GM21515 (cell line): Measurements from ENCODE around the gene OR2H1.
"Not testable (repeated sequence)": the region's sequence is repeated elsewhere in the genome, so short reads cannot be mapped to it uniquely, and the experiment has no call there.

Experiments
- ATAC-seq: cut with Tn5 transposase; IDR thresholded peaks from one replicate; pipeline ENCODE4 v1.9.1; 2021; ENCODE audit not compliant: unreplicated experiment

The OR2H1 gene

GRCh38 chr6:29456971-29457370 lies at the start of gene OR2H1, which contains the start of gene OR11A1:
Gene OR2H1 (plus strand): TSS chr6:29457155. CDS start chr6:29461770, 4,615 bp downstream.
Gene OR11A1 (minus strand): TSS chr6:29457071. CDS start chr6:29427641, 29,430 bp downstream.
- ATAC-seq, result no peak

GRCh38 chr6:29414588-29414987 lies 42.4 kb upstream of the OR2H1 start, which contains the start of gene OR12D1:
Gene OR12D1 (plus strand): TSS chr6:29414928.
- ATAC-seq, result no peak

- no peak for ATAC-seq
Observed at GRCh38 chr6:29419516-29419915, 37.4 kb upstream of the OR2H1 start.

DNA sequence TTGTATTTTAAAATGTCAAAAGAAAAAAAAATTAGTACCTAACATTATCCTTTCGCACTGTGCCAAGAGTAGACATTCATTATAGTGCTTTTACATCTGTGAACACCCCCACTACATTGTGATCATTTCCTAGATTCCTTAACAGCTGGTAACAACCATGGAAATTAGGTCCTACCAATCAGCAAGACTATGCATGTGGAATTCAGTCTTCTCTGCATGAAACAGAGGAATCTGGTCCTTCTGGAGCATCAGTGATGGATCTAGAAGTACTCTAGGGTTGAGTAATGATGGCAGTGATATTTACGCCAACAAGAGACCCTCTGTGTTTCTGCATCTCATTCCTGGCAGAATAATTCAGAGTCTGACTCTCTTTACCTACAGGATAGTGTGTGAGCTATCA lies 32.8 kb upstream of the OR2H1 start:
- ATAC-seq, result no peak

DNA sequence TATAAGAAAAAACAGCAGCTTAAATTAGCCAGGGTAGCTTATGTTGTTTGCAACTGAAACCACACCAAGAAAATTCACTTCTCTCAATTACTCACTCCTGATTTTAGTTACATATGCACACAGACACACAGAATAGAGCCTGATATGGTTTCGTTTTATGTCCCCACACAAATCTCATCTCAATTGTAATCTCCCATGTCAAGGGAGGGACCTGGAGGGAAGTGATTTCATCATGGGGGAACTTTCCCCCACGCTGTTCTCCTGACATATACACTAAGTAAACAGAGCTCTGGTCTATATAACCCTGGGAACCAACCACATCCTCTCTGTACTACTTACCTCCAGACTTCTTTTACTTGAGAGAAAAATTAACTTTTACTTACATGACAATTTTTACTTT lies 32.4 kb upstream of the OR2H1 start:
- ATAC-seq, result no peak

DNA sequence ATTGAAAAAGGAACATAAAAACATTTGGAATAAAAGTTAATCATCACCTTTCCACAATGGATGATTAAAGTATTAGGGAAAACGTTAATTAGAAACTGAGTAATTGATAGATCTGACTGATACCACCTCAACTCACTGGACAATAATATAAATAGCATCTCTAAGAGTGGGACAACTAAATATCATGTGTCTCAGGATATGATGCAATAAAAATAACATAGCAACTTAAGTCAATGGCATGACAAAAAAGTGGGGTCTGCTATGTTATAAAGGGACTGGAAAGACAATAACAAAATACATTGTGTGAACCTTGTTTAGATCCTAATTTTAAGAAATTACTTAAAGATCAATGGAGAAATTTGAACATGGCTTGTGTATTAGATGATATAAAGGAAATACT lies 31.9 kb upstream of the OR2H1 start:
- no peak for ATAC-seq

DNA sequence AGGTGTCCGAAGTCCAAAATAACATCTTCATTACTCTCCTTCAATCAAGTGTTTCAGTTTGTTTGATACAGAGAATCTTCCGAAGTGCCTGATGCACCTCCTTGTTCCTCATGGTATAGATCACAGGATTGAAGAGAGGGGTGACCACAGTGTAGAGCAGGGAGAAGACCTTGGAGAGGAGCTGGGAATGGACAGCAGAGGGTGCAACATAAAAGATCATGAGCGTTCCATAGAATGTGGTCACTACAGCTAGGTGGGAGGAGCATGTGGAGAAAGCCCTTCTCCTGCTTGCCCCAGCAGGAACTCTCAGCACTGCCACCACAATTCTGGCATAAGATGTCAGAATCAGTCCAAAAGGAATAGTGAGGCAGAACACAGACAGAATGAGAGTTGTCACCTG lies 30.3 kb upstream of the OR2H1 start:
- ATAC-seq, result no peak

DNA sequence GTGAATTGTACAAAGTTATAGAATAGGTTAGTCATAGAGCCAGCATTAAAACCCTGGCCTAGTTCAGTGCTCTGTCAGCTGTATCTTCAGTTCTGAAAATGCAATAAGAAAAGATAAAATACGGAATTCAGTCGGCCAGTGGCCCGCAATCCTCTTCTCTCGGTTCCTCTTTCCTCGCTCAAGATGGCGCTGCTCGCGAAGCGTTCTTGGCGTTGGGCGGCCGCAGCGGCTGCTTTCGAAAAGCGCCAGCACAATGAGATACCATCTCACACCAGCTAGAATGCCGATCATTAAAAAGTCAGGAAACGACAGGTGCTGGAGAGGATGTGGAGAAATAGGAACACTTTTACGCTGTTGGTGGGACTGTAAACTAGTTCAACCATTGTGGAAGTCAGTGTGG lies 20.2 kb upstream of the OR2H1 start:
- not testable (repeated sequence) for ATAC-seq

GRCh38 chr6:29439006-29439405 lies 17.9 kb upstream of the OR2H1 start, which contains the start of gene OR10C1:
Gene OR10C1 (plus strand): TSS chr6:29439306. CDS start chr6:29440016, 710 bp downstream.
- ATAC-seq, result no peak

- no peak for ATAC-seq
Observed at GRCh38 chr6:29442719-29443118, 14.2 kb upstream of the OR2H1 start.

- ATAC-seq, result not testable (repeated sequence)
Observed at GRCh38 chr6:29444031-29444430, 12.9 kb upstream of the OR2H1 start.

DNA sequence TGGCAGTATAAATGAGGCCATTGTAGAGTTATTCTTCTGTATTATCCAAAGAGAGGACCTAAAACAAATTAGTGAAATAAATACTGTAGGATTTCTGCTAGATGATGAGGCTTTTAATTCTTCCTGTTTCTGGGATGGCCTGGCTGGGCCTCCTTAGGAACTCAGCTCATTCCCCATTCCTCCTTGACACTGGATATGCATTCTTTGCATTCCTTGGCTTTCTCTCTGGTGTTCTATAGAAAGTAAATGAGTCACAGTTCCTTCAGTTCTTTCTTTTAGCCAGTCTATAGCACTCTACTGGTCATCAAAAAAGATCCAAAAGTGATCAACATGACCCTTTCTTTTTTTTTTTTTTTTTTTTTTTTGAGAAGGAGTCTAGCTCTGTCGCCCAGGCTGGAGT lies 9.3 kb upstream of the OR2H1 start:
- ATAC-seq, result no peak

DNA sequence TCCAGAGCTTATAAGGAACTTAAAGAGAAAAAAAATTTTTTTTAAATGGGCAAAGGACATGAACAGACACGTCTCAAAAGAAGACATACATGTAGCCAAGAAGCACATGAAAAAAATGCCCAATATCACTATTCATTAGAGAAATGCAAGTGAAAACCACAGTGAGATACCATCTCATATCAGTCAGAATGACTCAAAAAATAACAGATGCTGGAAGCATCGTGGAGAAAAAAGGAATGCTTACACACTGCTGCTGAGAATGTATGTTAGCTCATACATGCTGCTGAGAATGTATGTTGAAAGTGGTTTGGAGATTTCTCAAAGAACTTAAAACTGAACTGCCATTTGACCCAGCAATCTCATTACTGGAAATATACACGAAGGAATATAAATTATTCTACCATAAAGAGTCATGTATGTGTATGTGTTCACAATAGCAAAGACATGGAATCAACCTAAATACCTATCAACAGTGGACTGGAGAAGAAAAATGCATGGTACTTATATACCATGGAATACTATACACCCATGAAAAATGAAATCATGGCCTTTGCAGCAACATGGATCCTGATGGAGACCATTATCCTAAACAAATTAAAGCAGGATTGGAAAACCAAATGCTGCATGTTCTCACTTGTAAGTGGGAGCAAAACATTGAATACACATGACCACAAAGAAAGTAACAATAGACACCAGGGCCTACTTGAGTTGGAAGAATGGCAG lies 5.3 kb upstream of the OR2H1 start:
- no peak for ATAC-seq

- no peak for ATAC-seq
Observed at GRCh38 chr6:29461021-29461814, 4.3 kb downstream of the OR2H1 start.

DNA sequence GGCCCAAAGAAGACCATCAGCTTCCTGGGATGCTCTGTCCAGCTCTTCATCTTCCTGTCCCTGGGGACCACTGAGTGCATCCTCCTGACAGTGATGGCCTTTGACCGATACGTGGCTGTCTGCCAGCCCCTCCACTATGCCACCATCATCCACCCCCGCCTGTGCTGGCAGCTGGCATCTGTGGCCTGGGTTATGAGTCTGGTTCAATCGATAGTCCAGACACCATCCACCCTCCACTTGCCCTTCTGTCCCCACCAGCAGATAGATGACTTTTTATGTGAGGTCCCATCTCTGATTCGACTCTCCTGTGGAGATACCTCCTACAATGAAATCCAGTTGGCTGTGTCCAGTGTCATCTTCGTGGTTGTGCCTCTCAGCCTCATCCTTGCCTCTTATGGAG lies 5.1 kb downstream of the OR2H1 start:
- no peak for ATAC-seq

DNA sequence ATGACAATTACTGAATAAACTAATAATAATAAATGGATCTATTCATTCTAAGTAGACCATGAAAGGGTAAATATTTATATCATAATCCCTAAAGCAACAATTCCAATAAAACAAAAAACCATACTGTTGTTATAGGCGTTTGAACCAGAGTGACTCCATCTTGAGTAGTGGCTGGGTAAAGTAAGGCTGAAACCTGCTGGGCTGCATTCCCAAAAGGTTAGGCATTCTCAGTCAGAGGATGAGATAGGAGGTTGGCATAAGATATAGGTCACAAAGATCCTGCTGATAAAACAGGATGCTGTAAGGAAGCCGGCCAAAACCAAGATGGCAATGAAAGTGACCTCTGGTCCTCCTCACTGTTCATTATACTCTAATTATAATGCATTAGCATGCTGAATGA lies 8.3 kb downstream of the OR2H1 start:
- ATAC-seq, result no peak

- no peak for ATAC-seq
Observed at GRCh38 chr6:29465801-29466200, 8.8 kb downstream of the OR2H1 start.

GRCh38 chr6:29466241-29466640 lies 9.3 kb downstream of the OR2H1 start:
- ATAC-seq, result no peak

GRCh38 chr6:29474996-29475395 lies 18.0 kb downstream of the OR2H1 start:
- ATAC-seq, result no peak

DNA sequence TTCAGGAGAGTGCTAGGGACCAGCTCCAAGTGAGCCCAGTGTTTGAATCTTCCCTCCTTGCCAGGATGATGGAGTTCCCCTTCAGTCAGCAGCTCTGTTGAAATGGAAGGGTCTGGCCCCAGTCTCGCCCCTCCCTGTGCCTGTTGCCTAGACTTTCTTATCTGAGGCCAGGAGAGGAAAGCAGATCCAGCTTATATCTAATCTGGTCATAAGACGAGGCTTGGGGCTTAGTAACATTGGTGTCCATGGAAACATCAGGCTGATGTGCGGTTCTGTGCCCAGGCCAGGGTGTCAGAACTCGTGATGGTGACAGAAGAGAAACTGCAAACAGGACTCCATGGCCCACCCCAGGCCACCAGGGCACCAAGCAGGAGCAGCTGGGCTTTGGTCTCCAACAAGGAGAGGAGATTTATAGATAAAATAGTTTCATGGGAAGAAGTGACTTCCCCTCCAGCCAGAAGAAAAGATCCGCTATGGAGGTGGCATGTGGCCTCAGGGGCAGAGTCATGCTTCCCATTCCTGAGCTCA lies 21.0 kb downstream of the OR2H1 start:
- no peak for ATAC-seq

DNA sequence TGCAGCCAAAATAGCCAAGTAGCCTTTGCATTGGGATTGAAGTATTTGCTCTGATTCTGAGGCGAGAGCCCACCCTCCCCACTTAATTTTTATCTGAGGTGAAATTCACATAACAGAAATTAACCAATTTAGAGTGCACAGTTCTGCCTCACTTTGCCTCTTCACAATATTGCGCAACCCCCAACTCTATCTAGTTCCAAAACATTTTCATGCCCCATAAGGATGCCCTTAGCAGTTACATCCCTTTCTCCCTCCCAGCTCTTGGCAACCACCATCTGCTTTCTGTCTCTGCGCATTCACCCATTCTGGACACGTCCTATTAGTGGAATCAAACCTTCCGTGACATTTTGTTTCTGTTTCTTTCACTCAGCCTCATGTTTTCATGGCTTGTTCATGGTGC lies 21.8 kb downstream of the OR2H1 start:
- ATAC-seq, result no peak

GRCh38 chr6:29479560-29479959 lies 22.6 kb downstream of the OR2H1 start:
- no peak for ATAC-seq
